ENCODE measurements around the gene PSMA5.

PSMA5 gene

DNA sequence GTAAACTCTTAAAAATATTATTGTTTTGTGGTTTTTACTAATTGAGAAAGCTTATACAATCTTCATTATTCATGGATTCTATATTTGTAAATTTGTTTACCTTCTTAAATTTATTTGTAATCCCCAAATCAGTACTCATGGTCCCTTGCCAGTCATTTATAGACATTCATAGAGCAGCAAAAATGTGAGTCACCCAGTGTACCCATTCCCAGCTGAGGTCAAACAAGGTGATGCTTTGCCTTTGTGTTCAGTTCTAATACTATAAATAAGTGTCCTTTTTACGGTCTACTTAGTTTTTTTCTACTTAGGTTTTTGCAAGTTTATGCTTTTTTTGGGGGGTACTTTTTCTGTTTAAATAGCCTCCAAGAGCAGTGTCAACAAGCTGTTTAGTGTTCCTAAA lies 64.6 kb downstream of the PSMA5 start:
- DNase-seq = no peak

DNA sequence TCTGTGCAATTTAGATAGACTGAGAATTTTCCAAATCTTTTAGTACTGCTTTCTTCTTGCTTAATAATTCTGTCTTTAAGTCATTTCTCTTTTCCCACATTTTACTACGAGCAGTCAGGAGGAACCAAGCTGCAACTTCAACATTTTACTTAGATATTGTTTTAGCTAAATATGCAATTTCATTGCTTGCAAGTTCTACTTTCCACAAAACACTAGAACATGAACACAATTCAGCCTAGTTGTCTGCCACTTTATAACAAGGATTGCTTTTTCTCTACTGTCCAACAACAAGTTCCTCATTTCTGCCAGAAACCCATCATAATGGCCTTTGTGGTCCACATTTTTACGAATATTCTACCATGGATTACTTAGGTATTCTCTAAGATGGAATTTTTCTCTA lies 65.2 kb downstream of the PSMA5 start:
- no peak for DNase-seq

DNA sequence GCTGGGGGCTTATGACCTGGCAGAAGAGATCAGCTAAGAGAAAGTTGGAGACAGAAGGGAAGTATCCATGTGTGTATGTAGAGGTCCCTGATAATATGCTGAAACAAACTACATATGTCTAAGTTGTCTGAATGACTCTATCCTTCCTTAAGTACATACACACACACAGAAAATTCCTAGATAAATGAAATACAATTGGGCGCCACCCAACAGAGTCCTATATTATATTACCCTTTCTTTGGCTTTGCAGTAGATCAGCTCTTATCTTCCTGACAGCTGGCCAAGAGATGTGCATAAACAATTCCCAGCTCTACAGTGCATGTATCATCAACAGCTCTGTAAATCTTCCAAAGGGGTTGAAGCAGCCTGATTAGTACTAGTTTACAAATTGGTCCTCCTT lies 68.6 kb downstream of the PSMA5 start:
- no peak for DNase-seq

DNA sequence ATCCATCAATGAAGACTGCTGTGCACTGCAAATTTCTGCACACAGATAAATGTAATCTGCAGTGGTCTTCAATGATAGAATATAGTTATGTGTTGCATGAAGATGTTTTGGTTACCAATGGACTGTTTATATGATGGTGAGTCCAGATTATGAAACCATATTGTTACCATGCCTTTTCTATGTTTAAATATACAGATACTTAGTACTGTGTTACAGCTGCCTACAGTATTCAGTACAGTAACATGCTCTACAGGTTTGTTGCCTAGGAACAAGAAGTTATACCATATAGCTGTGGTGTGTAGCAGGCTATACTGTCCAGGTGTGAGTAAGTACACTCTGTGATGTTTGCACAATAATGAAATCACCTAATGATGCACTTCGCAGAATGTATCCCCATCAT lies 69.3 kb downstream of the PSMA5 start:
- no peak for DNase-seq

DNA sequence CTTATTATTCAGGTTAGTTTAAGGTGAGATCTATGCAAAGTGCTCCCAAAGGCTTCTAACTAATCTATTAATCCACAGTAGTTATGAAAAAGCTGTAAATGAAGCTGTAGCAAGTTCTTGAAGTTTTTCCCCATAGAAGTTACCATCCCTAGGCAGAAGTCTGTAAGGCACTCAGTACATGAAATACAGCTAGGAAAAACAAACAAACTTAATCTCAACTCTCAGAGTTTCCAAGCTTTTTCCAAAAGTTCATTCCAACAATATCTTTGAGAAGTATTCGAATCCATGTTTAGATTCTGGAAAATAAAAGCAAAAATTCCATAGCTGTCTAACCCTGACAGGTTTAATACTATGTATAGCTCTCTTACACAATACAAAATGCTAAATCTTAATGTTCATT lies 69.7 kb downstream of the PSMA5 start:
- no peak for DNase-seq

DNA sequence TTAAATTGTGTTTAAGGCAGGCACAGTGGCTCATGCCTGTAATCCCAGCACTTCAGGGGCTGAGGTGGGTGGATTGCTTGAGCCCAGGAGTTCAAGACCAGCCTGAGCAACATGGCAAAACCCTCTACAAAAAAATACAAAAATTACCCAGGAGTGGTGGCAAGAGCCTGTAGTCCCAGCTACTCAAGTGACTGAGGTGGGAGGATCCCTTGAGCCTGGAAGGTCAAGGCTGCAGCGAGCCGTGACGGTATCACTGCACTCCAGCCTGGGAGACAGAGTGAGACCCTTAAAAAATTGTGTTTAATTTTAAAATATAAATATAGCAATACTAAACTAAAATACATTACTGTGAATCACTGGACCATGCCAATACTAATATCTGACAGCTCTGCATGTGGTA lies 71.3 kb downstream of the PSMA5 start:
- DNase-seq = no peak

DNA sequence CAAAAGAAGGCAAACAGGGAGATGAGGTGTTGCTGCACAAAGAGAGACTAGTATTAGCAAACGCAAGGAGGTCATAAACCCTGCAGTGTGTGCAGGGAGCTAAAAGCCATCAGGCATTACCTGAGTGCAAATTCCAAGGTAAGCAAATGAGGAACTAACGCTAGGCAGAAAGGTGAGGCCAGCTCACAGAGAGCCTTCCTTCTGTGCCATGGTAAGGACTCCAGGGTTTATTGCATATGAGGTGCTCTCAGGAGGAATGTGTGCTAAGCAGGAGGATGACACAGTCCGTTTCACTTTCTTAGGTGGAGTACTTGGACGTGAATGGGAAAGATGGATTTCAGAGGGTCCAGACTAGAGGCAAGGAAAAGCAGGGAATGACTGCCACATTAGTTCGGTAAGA lies 74.8 kb downstream of the PSMA5 start:
- DNase-seq = no peak

DNA sequence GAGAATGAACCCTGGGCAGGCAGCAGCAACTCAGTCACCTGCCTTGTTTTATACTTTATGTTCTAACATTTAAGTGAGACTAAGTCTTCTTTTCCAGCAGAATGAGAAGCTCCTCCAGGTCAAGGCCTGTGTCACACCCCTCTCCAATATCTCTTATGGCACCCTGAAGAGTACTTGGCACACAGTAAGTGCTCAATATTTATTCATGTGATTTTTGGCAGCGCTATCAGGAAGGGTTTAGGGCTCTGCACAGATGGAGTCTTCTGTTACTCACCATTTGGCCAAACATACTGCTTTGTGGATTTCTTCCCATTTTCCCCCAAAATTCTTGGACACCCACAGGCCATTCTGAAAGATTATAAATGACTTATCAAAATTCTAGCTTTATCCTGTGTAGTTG lies 75.6 kb downstream of the PSMA5 start:
- DNase-seq = no peak

DNA sequence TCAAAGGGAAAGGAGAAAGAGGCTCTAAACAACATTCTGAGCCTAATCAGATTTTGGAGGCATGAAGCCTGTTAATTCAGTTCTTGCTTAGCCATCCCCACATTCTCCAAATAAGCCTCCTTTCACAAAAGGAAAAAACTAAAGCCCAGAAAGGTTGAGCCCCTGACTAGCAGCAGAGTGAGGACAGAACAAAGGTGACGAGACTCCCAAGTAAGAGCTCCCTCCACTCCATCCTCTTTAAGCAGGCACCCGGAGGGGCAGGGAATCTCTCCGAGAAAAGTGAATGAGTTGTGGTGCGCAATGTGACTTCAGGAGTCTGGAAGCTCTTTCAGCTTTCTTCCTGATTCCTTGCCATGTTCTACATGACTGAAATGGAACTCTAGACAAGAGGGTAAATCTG lies 76.1 kb downstream of the PSMA5 start:
- no peak for DNase-seq

Measured in activated CD8-positive, alpha-beta memory T cell treated with anti-CD3 and anti-CD28 coated beads, Interleukin-2, amount 50 U/mL, for 48 hours (primary cell).